Glomerular endothelial cell (primary cell): ENCODE measurements around the gene COL3A1. TPM values are rescaled to one million over a fixed set of nuclear protein-coding genes. Genes with fewer than 3 reads are reported as not detected.

ENCODE experiments used
- DNase-seq: peaks from one replicate; pipeline ENCODE4 v3.0.0-alpha.2; 2011; ENCODE audit warnings: low read depth, low spot score; ENCODE audit errors: extremely low read depth
- total RNA-seq: library from RNA; depleted of rRNA; stranded (reverse); fragments of >200 nt; gene quantifications from 2 replicates; pipeline ENCODE4 v1.2.3, GENCODE V29; 2015

The COL3A1 gene
- total RNA-seq, 1 donor from 2014 or later = 54.2 TPM

- no peak for DNase-seq
These were observed 40.4 kb downstream of the COL3A1 start for GRCh38 chr2:189014449-189015138.

GRCh38 chr2:189015359-189015758 is 41.2 kb downstream of the COL3A1 start:
- DNase-seq = no peak

- DNase-seq = no peak
These were observed 42.2 kb downstream of the COL3A1 start for GRCh38 chr2:189016311-189016861.

GRCh38 chr2:189018631-189019030 is 44.5 kb downstream of the COL3A1 start:
- DNase-seq = no peak

DNA sequence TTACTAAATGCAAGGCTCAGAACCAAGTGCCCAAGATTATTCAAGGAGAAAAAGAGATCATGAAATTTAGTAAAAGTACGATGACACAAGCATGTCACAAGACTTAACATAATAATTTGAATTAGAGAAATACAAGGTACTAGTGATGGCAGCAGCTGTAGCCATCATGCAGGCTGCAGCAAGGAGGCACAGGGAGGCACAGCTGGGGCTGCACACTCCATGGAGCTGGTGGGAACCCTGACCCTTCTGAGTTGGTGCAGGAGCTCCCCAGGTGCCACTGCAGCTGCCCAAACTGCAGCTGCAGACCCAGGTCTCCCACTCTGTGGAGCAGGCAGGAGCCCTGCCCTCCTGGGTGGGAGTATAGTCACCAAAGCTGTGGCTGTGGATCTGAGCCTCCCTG is 46.0 kb downstream of the COL3A1 start:
- no peak for DNase-seq

- DNase-seq = no peak
These were observed 47.9 kb downstream of the COL3A1 start for GRCh38 chr2:189022053-189022481.

DNA sequence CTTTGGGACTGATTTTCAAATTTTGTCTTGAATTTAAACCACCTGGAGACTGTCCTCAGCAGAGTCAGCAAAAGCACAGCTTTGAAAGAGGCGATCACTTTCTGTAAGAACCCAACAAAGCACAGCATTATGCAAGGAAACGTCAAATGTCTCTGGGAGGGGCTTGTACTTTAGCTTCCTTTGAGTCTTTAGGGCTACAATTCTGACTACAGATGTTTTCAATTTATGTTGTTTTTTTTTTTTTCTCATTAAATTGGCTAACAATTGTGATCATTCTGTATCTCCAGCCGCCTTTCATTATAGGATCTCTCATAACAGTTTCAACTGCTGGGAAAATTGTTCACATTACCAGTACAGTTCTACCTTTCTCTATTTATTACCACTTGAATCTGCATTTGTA is 48.3 kb downstream of the COL3A1 start:
- no peak for DNase-seq

DNA sequence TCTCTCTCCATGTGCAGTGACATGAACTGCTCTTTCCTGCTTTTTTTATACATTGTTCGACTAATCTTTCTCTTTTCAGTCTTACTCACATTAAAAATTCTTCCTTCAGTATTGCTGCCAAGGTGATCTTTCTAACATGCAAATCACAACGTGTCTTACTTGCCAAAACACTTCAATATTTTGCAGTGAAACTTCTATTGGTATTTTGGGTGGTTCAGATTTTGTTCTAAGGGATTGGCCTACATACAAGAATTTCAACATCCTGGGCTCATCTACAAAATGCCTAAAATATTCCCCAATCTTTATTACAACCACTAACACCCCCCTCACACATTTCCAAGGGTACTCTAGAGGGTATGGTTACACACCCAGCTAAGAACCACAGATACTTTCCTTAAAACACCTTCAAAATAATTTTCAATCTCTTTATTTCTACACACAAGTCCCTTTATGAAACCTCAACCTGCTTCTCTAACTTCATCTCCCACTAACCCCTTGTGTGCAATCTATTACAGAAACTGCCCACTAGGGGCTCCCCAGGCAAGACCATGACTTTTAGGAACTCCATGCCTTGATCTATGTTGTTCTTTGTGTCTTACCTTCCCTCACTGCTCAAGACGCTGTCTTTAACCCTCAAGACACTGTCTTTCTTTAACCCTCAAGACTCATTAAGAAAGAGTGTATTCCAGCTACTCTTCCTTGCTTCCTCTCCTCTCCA is 50.9 kb downstream of the COL3A1 start:
- no peak for DNase-seq

- peak; percentile 12 for DNase-seq
These were observed 63.3 kb downstream of the COL3A1 start for GRCh38 chr2:189037518-189037917.

DNA sequence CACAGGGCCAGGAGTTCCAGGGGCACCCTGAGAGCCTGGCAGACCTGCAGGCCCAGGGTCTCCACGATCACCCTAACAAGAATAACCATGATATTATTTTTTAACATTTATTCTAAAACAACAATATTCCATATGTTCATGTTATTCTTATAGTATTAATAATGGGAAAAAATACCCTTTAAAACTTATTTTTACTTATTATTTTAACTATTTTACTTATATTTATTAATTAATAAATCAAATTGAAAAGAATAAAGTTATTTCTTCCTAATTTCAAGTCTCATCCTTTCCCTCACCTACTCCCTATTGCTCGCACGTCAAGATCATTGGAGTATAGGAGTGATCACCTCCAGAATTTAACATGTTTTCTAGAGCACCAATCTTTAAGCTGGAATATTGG is 71.7 kb downstream of the COL3A1 start:
- DNase-seq = no peak

GRCh38 chr2:189046320-189046719 is 72.1 kb downstream of the COL3A1 start:
- DNase-seq = no peak

DNA sequence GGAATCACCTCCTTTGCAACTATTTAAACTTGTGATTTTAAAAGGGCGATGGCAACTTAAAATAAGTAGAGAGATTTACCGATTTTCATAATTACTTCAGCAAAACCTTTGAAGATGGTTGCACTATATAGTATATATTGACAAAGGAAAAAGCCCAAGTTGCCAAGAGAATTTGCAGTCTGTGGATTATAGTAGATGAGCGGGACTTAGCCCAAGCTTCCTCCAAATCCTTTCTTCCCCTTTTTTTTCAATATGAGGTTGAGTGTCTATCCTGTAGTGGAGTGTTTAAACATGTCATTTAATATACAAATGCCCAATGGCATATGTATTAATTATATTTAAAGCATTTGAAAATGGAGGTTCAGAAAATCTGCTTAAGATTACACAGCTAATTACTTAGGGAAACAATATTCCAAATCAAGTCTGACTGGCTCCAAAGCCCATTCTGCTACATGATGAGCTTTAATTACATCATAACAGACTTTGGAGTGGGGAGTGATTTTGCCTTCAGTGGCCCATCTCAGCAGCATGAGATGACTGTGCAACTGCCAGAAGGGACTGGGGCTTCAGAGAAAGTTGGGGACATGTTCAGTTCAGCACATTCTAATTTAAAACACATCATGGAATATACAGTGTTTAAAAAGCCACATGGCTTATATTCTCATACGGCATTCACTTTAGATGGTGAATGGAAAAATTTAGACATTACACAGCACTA is 73.2 kb downstream of the COL3A1 start:
- no peak for DNase-seq

GRCh38 chr2:189048189-189048588 is 74.0 kb downstream of the COL3A1 start:
- no peak for DNase-seq

- no peak for DNase-seq
These were observed 75.6 kb downstream of the COL3A1 start for GRCh38 chr2:189049709-189050164.

- no peak for DNase-seq
These were observed 76.1 kb downstream of the COL3A1 start for GRCh38 chr2:189050165-189050712.

DNA sequence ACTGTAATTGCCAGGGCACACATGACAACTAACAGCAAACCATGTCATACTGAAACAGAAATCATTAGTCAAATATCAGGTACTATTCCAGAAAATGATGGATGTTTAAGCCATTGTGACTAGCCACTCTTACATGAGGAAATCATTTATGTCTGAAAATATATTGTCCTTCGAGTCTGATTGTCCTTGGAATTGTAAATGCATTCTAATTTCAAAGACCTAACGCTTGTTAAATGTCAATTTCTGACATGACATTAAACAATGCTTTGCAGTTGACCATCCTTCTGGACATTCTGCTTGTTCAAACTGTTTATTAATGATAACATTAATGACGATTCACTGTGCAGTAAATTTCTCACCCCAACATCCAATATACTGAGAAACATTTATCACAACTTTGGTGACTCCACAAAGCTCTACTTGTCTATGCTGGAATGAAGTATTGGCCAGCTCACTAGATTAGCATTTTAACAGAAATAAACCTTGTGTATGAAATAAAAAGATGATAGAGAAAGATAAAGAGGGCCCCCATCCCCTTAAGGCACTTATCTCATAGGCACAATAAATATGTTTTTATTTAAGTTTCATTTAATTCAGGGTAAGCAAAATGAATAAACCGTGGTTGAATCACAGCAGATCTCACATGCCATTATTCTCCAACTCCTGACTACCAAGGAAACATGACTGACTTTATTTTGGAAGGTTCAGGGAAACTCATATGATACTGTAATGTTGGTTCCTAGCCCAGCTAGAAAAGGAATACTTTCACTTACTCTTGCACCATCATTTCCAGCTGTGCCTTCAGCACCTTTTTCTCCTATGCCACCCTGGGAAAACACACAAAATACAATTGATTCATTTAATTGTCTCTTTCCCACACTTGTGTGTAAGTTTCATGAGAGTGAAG is 82.3 kb downstream of the COL3A1 start:
- DNase-seq = no peak

DNA sequence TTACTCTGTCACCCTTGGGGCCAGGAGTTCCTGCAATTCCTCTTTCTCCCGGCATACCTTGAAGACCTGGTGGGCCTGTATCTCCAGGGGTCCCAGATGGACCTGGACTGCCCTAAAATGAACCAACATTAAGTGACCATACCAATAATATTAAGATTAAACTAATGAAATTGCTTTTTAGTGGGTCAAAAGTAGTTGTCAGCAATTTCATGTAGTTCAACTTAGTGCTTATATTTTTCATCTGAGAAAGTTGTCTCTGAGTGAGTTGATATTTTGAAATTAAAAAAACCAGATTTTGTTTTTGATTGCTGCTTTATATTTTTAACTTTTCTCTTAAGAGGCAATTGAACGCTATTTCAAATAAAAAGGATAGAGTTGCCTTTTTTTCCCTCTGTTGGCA is 83.1 kb downstream of the COL3A1 start:
- no peak for DNase-seq

- no peak for DNase-seq
These were observed 86.0 kb downstream of the COL3A1 start for GRCh38 chr2:189060096-189060642.
